ENCODE data around the gene SNX32. TPM values are rescaled to one million over a fixed set of nuclear protein-coding genes. Genes with fewer than 3 reads are reported as not detected.

The SNX32 gene
- total and polyA plus RNA-seq, 2 of the 13 experiments (the other 11 are each of a cell fraction or from before 2014, with no cell fraction given): 0.09 to 0.34 TPM

DNA sequence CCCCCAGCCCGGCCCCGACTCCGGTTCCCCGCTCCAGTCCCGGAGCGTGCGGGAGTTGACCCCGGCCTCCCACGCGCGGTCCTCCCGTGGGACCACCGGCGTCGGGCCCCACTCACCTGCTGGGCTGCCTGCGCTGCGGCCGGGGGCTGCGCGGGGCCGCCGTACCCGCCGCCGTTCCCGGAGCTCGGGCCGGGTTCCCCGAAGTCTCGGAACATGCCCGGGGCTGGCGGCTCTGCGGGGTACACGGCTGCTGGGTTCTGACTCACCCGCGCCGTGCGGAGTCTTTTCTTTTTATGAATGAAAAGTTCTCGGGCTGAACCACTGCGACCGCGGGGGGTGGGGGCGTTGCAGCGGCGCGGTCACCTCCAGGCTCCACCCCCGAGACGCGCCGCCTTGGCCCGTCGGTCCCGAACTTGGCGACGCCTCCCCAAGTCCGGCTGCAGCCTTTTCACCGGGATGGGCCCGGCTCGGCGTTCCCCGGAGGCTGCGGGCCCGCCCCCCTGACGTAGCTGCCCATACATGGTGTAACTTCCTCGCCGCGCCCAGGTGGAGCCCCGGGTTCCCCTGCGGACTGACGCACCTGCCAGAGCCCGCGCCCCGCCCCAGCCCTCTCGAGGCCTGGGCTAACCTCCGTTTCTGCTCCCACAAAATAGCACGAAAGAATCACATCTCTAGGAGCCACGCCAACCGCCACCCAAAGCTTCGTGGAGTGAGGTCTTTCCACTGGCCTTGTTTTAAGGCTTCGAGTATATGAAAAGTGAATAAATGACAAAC, 66.5 kb downstream of the SNX32 start, which contains the start of gene FOSL1 (continued):
- TF ChIP-seq, protein P1, sequence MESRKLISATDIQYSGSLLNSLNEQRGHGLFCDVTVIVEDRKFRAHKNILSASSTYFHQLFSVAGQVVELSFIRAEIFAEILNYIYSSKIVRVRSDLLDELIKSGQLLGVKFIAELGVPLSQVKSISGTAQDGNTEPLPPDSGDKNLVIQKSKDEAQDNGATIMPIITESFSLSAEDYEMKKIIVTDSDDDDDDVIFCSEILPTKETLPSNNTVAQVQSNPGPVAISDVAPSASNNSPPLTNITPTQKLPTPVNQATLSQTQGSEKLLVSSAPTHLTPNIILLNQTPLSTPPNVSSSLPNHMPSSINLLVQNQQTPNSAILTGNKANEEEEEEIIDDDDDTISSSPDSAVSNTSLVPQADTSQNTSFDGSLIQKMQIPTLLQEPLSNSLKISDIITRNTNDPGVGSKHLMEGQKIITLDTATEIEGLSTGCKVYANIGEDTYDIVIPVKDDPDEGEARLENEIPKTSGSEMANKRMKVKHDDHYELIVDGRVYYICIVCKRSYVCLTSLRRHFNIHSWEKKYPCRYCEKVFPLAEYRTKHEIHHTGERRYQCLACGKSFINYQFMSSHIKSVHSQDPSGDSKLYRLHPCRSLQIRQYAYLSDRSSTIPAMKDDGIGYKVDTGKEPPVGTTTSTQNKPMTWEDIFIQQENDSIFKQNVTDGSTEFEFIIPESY (CRISPR knock-in tag; IDR thresholded peaks at IDR 0.05): peak; percentile 30; the same call in 1 of the 2 replicates
- TF ChIP-seq ZNF101 (CRISPR knock-in tag; IDR thresholded peaks at IDR 0.05; ENCODE audit: borderline replicate concordance, low read depth) (no peak), RFX5 (IDR thresholded peaks at IDR 0.05; ENCODE audit: low read depth, low read length) (no peak), MED8 (CRISPR knock-in tag; IDR thresholded peaks at IDR 0.05; ENCODE audit: insufficient replicate concordance) (no peak), ZNF878 (CRISPR knock-in tag; IDR thresholded peaks at IDR 0.05) (peak; percentile 77; the same call in 1 of the 2 replicates), ZNF136 (CRISPR knock-in tag; IDR thresholded peaks at IDR 0.05; ENCODE audit: low read depth) (0 out of 2 replicates have a peak, but pooled peaks have one; percentile 54), ZNF589 (CRISPR knock-in tag; conservative IDR thresholded peaks at IDR 0.05) (no peak), PRPF4 (IDR thresholded peaks at IDR 0.05; ENCODE audit: low read depth, low read length, poor library complexity, severe bottlenecking) (no peak), THAP11 (CRISPR knock-in tag; IDR thresholded peaks at IDR 0.05) (peak; percentile 69), ZNF329 (CRISPR knock-in tag; IDR thresholded peaks at IDR 0.05; ENCODE audit: low read depth) (no peak), HOXA3 (CRISPR knock-in tag; IDR thresholded peaks at IDR 0.05) (peak; percentile 59), PPARG (CRISPR knock-in tag; conservative IDR thresholded peaks at IDR 0.05) (no peak)
- TF ChIP-seq, protein P2, sequence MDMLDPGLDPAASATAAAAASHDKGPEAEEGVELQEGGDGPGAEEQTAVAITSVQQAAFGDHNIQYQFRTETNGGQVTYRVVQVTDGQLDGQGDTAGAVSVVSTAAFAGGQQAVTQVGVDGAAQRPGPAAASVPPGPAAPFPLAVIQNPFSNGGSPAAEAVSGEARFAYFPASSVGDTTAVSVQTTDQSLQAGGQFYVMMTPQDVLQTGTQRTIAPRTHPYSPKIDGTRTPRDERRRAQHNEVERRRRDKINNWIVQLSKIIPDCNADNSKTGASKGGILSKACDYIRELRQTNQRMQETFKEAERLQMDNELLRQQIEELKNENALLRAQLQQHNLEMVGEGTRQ (IDR thresholded peaks at IDR 0.05; ENCODE audit: low read depth, low read length): no peak
- TF ChIP-seq, protein P2 (CRISPR knock-in tag; IDR thresholded peaks at IDR 0.05; ENCODE audit: borderline replicate concordance): peak; percentile 96; the same call in 1 of the 2 replicates
- TF ChIP-seq, protein P3, sequence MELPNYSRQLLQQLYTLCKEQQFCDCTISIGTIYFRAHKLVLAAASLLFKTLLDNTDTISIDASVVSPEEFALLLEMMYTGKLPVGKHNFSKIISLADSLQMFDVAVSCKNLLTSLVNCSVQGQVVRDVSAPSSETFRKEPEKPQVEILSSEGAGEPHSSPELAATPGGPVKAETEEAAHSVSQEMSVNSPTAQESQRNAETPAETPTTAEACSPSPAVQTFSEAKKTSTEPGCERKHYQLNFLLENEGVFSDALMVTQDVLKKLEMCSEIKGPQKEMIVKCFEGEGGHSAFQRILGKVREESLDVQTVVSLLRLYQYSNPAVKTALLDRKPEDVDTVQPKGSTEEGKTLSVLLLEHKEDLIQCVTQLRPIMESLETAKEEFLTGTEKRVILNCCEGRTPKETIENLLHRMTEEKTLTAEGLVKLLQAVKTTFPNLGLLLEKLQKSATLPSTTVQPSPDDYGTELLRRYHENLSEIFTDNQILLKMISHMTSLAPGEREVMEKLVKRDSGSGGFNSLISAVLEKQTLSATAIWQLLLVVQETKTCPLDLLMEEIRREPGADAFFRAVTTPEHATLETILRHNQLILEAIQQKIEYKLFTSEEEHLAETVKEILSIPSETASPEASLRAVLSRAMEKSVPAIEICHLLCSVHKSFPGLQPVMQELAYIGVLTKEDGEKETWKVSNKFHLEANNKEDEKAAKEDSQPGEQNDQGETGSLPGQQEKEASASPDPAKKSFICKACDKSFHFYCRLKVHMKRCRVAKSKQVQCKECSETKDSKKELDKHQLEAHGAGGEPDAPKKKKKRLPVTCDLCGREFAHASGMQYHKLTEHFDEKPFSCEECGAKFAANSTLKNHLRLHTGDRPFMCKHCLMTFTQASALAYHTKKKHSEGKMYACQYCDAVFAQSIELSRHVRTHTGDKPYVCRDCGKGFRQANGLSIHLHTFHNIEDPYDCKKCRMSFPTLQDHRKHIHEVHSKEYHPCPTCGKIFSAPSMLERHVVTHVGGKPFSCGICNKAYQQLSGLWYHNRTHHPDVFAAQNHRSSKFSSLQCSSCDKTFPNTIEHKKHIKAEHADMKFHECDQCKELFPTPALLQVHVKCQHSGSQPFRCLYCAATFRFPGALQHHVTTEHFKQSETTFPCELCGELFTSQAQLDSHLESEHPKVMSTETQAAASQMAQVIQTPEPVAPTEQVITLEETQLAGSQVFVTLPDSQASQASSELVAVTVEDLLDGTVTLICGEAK (IDR thresholded peaks at IDR 0.05): no peak
- TF ChIP-seq, protein P3 (CRISPR knock-in tag; IDR thresholded peaks at IDR 0.05): 0 out of 2 replicates have a peak, but pooled peaks have one; percentile 44
